Loucy (cell line): ENCODE measurements around the gene BDP1.
"Not testable (repeated sequence)": the region's sequence is repeated elsewhere in the genome, so short reads cannot be mapped to it uniquely, and the experiment has no call there.

Source experiments
- H2AFZ ChIP-seq: fragments of 200-600 bp; sonication (generic); 2 replicates; pipeline ENCODE4 v1.6.0; 2016; ENCODE audit warnings: antibody characterized with exemption, mild to moderate bottlenecking, low read length, moderate library complexity
- H3F3A ChIP-seq: fragments of 200-600 bp; 2 replicates; pipeline ENCODE4 v1.6.0; 2016; ENCODE audit warnings: antibody characterized with exemption, low read depth, mild to moderate bottlenecking
- H3K27me3 ChIP-seq: fragments of 200-600 bp; sonication (generic); 2 replicates; pipeline ENCODE4 v1.6.1; 2014; ENCODE audit warnings: low read length, mild to moderate bottlenecking; ENCODE audit not compliant: insufficient read depth, poor library complexity, severe bottlenecking
- H3K36me3 ChIP-seq: fragments of 200-600 bp; sonication (generic); 2 replicates; pipeline ENCODE4 v1.6.1; 2016; ENCODE audit warnings: low read length; ENCODE audit not compliant: insufficient read depth
- H3K4me1 ChIP-seq: fragments of 200-600 bp; sonication (generic); 2 replicates; pipeline ENCODE4 v1.5.1; 2014; ENCODE audit warnings: low read length, mild to moderate bottlenecking; ENCODE audit not compliant: insufficient read depth, poor library complexity, severe bottlenecking
- H3K4me2 ChIP-seq: fragments of 200-600 bp; sonication (generic); 2 replicates; pipeline ENCODE4 v1.6.0; 2014; ENCODE audit warnings: antibody characterized with exemption, low read length, low read depth, mild to moderate bottlenecking; ENCODE audit not compliant: poor library complexity, severe bottlenecking
- H3K4me3 ChIP-seq: fragments of 200-600 bp; sonication (generic); 2 replicates; pipeline ENCODE4 v1.5.1; 2014; ENCODE audit warnings: low read length, mild to moderate bottlenecking, mixed read lengths; ENCODE audit not compliant: poor library complexity, severe bottlenecking
- H3K79me2 ChIP-seq: fragments of 200-600 bp; sonication (generic); 2 replicates; pipeline ENCODE4 v1.6.1; 2014; ENCODE audit warnings: low read length; ENCODE audit not compliant: insufficient read depth
- H3K9ac ChIP-seq: fragments of 200-600 bp; sonication (generic); 2 replicates; pipeline ENCODE4 v1.6.0; 2014; ENCODE audit warnings: mild to moderate bottlenecking, low read depth, low read length, moderate library complexity; ENCODE audit not compliant: poor library complexity, severe bottlenecking
- H3K9me2 ChIP-seq: fragments of 200-600 bp; sonication (generic); replicated peaks from 2 replicates; pipeline ENCODE4 v1.6.1; 2016; ENCODE audit warnings: low read depth, low read length, mixed read lengths
- H3K9me3 ChIP-seq: fragments of 200-600 bp; sonication (generic); 2 replicates; pipeline ENCODE4 v1.6.1; 2014; ENCODE audit warnings: mild to moderate bottlenecking, antibody characterized with exemption, low read length, low read depth; ENCODE audit not compliant: insufficient read depth
- H4K20me1 ChIP-seq: fragments of 200-600 bp; sonication (generic); 2 replicates; pipeline ENCODE4 v1.6.0; 2014; ENCODE audit warnings: antibody characterized with exemption, low read length, mild to moderate bottlenecking; ENCODE audit not compliant: insufficient read depth, poor library complexity, severe bottlenecking
- EZH2phosphoT487 ChIP-seq: fragments of 200-600 bp; IDR thresholded peaks from 2 replicates; pipeline ENCODE4 v1.6.1; 2018; ENCODE audit warnings: antibody characterized with exemption, mild to moderate bottlenecking, moderate library complexity, borderline replicate concordance
- TF ChIP-seq, protein P1 (sequence below): fragments of 200-600 bp; sonication (generic); conservative IDR thresholded peaks from 2 replicates; pipeline ENCODE4 v1.5.1; 2014; ENCODE audit warnings: mild to moderate bottlenecking, antibody characterized with exemption, low read length

The BDP1 gene

DNA sequence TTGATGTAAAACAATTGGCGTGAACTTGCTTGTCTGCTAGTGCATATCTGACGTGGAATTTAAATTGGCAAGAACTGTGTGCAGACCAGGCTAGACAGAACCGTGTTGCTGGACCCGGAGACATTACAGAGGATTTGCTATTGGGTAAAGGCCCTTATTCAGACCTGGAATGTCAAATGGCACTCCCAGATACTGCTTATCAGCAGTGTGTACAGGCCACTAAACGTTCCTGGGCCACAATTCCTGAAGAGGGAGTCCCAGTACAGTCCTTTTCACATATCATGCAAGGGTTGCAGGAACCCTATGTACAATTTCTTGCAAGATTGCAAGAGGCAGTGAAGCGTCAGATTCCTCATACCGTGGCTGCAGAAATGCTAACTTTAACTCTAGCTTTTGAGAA lies 118.1 kb downstream of the BDP1 start:
- H3F3A ChIP-seq, result no peaks in the 10 kb centered on the region
- H4K20me1 ChIP-seq, result no peaks in the 10 kb centered on the region
- no peaks in the 10 kb centered on the region for H3K4me1 ChIP-seq
- H3K9me3 ChIP-seq, result no peaks in the 10 kb centered on the region
- H3K4me3 ChIP-seq, result no peak overlapping the region
- H3K27me3 ChIP-seq, result no peaks in the 10 kb centered on the region
- H3K4me2 ChIP-seq, result no peak overlapping the region
- H3K9me2 ChIP-seq, result no peaks in the 10 kb centered on the region
- TF ChIP-seq, protein P1, sequence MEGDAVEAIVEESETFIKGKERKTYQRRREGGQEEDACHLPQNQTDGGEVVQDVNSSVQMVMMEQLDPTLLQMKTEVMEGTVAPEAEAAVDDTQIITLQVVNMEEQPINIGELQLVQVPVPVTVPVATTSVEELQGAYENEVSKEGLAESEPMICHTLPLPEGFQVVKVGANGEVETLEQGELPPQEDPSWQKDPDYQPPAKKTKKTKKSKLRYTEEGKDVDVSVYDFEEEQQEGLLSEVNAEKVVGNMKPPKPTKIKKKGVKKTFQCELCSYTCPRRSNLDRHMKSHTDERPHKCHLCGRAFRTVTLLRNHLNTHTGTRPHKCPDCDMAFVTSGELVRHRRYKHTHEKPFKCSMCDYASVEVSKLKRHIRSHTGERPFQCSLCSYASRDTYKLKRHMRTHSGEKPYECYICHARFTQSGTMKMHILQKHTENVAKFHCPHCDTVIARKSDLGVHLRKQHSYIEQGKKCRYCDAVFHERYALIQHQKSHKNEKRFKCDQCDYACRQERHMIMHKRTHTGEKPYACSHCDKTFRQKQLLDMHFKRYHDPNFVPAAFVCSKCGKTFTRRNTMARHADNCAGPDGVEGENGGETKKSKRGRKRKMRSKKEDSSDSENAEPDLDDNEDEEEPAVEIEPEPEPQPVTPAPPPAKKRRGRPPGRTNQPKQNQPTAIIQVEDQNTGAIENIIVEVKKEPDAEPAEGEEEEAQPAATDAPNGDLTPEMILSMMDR, result no peak
- TF ChIP-seq EZH2phosphoT487, result no peak
- H3K36me3 ChIP-seq, result no peaks in the 10 kb centered on the region
- H3K79me2 ChIP-seq, result no peaks in the 10 kb centered on the region
- H2AFZ ChIP-seq, result no peak overlapping the region
- H3K9ac ChIP-seq, result no peak overlapping the region

DNA sequence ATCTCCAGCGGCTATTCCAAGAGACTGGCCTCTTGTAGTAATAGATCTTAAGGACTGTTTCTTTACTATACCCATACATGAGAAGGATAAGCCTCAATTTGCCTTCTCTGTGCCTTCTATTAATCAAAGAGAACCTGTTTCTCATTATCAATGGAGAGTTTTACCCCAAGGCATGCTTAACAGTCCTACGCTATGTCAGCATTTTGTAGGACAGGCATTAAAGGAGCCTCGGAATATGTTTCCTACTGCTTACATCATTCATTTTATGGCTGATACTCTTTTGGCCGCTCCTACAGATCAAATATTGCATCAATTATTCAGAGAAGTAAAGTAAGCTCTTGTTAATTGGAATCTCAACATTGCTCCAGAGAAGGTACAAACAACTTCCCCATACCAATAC lies 120.1 kb downstream of the BDP1 start:
- H2AFZ ChIP-seq, H3K79me2 ChIP-seq, H3K4me3 ChIP-seq, H3K9ac ChIP-seq, H3F3A ChIP-seq, H3K4me1 ChIP-seq, H3K9me2 ChIP-seq, H4K20me1 ChIP-seq, H3K4me2 ChIP-seq, H3K9me3 ChIP-seq, H3K27me3 ChIP-seq, H3K36me3 ChIP-seq: not testable (repeated sequence)

DNA sequence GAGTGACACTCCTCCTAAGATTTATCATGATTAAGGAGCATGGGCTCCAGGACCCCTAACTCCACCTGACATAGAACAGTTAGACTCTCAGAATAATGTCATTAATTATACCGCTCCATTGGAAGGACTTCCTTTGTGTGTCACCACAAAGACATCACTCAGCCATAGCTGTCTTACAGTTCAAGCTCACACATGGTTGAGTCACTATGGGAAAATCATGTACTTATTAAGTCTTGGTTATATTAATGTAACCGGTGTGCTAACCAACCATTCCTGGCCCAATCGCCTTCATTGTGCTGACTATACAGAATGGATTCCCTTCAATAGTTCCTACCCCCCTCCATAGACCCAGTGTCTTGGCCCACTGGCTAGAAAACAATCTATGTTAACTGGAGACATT lies 120.8 kb downstream of the BDP1 start:
- Histone ChIP-seq H3K9me2 (no peaks in the 10 kb centered on the region), H3K4me2 (no peak overlapping the region), H3K79me2 (no peaks in the 10 kb centered on the region), H3K36me3 (no peaks in the 10 kb centered on the region), H3K4me3 (no peak overlapping the region), H3K27me3 (no peaks in the 10 kb centered on the region), H3K9me3 (no peaks in the 10 kb centered on the region), H4K20me1 (no peaks in the 10 kb centered on the region), H3F3A (no peaks in the 10 kb centered on the region), H2AFZ (no peak overlapping the region), H3K9ac (no peak overlapping the region), H3K4me1 (no peaks in the 10 kb centered on the region)
- TF ChIP-seq, protein P1, result no peak
- no peak for TF ChIP-seq EZH2phosphoT487

DNA sequence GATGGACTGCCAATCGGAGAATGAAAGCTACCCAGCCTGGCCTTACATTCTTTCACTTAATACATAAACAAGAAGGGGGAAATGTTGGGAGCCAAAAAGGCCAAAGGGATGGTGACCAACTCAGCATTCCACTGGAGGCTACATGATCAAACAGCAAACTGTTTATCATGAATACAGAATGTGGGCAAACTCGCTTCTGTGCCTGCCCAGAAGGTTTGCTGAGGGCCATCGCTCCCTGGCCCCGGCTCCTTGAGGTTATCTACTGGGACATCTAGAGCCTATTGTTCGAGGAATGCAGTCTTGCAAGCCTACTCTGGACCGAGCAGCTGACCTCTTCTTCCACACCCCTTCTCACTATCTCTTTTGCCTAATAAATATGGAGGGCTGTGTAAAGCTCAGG lies 122.4 kb downstream of the BDP1 start:
- not testable (repeated sequence) for H3K36me3 ChIP-seq, H3K9ac ChIP-seq, H3K4me1 ChIP-seq, H3K9me3 ChIP-seq, H3K4me3 ChIP-seq, H3F3A ChIP-seq, H2AFZ ChIP-seq, H3K79me2 ChIP-seq, H3K9me2 ChIP-seq, H3K27me3 ChIP-seq, H3K4me2 ChIP-seq, H4K20me1 ChIP-seq
